AG09319 (cell line): ENCODE results near the gene ARL3.
"Not testable (repeated sequence)": the region's sequence is repeated elsewhere in the genome, so short reads cannot be mapped to it uniquely, and the experiment has no call there.

Experiments
- DNase-seq: peaks from one replicate; pipeline ENCODE4 v3.0.0-alpha.2; 2010; ENCODE audit warnings: low read depth; ENCODE audit errors: extremely low read depth
- TF ChIP-seq, protein P1 (sequence below): IDR thresholded peaks from 2 replicates; pipeline ENCODE4 v1.5.1; 2011; ENCODE audit warnings: low read depth, mild to moderate bottlenecking, inconsistent platforms, low read length, moderate library complexity

Gene ARL3

DNA sequence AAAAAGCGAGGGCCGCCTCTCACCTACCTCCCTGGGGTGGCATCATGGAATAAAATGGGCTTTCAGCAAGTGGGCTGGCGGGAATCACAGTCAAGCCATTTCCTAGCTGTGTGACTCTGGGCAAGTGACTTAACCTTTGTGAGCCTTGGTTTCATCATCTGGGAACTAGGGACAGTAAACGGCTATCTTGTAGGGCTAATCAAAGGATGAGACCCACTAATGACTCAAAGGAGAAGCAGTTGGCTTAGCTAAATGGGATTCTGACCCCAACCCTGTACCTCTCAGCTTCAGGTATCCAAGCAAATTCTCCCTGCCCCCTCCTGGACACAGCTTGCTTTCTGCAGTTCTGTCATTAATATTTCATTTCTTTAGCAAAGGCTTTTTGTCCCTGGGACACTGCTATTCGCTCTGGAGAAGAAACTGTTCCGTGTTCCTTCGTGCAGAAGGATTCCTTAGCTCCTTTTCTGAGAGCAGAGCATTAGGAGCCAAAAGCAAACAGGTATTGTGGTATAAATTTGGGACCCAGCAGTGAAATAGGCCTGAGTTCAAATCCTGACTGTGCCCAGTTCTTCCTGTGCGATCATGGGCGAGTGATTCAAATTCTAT lies 44.0 kb downstream of the ARL3 start:
- TF ChIP-seq, protein P1, sequence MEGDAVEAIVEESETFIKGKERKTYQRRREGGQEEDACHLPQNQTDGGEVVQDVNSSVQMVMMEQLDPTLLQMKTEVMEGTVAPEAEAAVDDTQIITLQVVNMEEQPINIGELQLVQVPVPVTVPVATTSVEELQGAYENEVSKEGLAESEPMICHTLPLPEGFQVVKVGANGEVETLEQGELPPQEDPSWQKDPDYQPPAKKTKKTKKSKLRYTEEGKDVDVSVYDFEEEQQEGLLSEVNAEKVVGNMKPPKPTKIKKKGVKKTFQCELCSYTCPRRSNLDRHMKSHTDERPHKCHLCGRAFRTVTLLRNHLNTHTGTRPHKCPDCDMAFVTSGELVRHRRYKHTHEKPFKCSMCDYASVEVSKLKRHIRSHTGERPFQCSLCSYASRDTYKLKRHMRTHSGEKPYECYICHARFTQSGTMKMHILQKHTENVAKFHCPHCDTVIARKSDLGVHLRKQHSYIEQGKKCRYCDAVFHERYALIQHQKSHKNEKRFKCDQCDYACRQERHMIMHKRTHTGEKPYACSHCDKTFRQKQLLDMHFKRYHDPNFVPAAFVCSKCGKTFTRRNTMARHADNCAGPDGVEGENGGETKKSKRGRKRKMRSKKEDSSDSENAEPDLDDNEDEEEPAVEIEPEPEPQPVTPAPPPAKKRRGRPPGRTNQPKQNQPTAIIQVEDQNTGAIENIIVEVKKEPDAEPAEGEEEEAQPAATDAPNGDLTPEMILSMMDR, result no peak
- DNase-seq, result no peak

DNA sequence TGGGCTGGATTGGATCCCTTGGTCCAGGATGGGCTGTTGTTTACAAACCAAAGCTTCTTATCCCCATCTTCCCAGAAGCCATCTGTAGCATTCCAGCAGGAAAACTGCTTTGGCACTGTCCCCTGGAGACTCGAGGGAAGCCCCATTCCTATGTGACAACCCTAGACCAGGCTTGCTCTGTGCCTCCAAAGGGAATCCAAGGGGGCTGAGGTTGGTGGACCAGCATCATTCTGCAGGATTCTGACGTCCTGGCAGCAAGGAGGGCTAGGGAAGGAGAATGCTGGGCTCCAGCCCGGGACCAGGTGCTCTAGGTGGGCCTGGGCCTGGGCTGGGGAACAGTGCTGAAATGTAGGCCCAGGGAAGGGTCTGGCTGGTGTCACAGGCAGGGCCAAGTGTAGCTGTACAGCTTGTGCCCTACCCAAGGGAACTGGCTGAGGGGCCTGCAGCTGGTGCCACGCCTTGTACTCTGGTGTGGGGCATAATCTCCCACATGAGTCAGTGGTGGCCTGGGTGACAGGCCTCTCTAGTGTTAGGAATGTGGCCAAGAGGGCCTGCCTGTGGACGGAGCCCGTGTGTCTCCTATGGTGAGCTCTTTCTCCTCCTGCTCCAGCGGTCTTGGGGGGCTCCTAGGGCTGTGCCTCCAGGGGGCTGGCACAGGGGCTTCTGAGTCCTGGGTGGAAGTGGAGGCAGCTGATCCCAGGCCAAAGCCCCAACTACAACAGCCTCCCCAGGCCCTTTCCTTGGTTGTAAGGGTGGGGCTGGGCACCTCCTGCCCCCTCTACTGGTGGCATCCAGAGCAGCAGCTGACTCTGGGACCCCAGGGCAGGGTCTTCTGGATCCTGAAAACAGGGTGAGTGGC lies 44.8 kb downstream of the ARL3 start:
- TF ChIP-seq, protein P1, result peak; percentile 51
- DNase-seq, result no peak

DNA sequence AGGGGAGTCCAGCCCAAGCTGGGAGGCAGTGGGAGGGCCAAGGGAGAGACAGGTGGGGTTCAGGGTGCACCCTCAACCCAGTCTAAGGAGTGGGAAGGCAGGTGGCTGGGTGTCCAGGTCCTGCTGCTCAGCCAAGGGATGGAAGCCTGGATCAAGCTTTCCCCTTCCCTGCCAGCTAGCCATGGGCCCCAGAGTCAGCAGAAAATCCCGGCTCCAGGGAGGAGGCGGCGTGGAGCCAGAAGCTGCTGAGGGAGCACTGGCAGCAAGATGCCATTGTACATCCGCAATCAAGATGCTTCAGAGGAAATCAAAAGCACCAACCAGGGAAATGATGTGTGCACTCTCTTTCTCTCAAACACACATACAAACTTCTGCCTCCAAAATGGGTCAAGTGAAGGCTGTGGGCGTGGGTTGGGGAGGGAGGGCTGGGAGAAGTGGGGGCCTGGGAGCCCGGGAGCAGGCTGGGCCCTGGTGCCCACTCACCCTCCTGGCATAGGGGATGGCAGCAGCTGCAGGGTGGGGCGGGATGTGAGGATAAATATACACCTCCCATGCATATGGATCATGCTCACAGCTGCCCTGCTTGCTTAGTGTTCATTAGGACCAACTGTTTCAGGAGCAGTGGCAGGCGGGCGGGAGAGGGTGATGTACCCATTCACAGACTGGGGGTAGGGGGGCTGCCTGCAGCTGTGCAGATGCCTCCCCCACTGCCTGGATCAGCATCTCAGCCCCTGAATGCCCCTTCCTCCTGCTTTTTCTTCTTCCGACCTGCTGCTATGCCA lies 45.7 kb downstream of the ARL3 start:
- TF ChIP-seq, protein P1, result no peak

DNA sequence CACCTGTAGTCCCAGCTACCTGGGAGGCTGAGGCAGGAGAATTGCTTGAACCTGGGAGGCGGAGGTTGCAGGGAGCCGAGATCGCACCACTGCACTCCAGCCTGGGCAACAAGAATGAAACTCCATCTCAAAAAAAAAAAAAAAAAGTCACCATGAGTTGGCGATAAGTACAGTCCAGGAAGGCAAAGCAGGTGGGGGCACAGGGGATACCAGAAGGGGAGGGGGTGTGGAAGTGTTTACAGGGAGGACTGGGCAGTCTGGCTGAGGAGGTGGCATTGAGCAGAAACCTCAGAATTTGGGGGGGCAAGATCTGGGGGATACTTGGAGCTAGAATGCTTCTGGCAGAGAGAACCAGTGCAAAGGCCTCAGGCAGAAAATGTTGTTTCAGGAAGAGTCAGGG lies 46.8 kb downstream of the ARL3 start:
- not testable (repeated sequence) for DNase-seq

More for the DNA sequence above, 45.7 kb downstream of the ARL3 start:
- DNase-seq, result no peak

DNA sequence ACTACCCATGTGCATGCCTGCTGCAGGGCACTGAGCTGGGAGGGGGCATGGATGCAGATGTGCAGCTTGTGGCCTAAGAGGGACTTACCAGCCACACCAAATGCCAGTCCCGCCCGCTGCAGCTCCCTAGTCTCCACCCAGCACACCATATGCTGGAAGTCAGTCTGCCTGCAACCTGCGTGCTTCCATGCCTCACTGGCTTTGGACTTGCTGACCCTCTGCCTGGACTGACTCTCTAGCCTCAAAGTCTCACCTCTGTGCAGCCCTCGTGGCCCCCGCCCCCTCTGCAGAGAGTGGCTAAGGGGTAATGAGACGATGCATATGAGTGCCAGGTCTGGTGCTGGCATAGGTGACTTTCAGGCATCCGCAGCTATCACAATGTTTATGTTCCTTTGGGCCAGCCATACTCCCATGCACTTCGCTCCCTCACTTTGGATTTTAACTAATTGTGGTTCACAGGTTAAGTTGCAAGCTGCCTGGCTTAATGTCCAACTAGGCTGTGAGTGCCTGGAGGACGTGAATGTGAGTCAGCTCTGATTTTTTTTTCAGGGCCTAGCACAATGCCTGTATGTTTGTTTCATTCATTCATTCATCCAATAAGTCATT lies 48.2 kb downstream of the ARL3 start:
- no peak for DNase-seq

DNA sequence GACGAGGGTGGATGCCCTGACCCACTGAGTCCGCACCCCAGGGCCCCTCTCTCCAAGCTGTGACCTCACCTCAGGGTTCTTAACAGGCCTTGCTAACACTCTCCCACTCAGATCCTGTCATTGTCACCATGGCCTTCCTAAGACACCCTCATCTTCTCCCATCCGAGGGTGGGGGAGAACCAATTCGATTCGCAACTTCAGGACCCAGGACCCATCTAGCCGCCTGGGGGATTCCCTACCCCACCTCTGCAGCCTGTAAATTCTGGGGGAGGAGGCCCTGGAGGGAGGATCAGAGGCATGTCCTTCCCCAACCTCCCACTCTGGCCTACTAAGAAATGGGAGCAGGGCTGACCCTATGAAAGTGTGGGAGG lies 52.6 kb downstream of the ARL3 start:
- no peak for DNase-seq
- TF ChIP-seq, protein P1, result no peak

More for the DNA sequence above, 48.2 kb downstream of the ARL3 start:
- TF ChIP-seq, protein P1, result no peak

DNA sequence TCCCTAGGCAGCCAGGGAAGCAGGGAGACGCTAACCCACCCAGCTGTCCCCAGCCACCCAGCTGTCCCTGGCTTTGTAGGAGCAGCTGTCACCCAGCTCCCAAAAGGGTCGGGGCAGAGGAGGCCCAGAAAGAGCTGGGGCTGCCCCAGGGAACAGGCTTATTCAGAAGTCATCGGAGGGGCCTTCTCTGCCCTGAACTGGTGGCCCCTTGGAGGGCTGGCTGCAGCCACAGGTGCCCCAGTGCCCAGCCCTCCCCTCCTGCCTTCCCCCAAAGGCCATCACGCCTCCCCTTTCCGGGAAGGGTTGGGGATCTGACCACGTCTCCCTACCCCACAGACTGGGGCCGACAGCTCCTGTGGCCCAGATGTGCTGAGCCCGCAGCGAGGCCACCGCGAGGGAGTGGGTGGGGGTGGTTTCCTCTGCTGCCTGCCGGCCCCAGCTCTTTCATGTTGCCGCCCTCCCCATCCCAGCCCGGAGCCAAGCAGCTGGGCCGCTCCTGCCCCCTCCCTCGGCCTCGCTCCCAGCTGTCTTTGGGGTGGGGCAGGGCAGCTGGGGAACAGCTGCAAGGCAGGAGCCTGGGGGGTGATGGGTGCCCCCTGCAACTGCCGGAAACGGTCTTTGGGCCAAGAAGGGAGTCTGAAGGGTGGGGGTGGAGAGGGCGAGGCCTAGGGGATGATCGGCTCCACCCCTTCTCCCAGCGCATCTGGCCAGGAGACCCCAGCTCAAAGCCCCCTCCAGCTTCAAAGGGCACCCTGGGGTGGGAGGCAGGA lies 53.1 kb downstream of the ARL3 start:
- TF ChIP-seq, protein P1, result no peak
- peak; percentile 41 for DNase-seq
